GM20000 (cell line): ENCODE results near the gene MRAS.

ENCODE experiments used
- DNase-seq: peaks from one replicate; pipeline ENCODE4 v3.0.0; 2012; ENCODE audit warnings: low spot score
- TF ChIP-seq, protein P1 (sequence below): IDR thresholded peaks from 2 replicates; pipeline ENCODE4 v1.5.1; 2012; ENCODE audit warnings: mild to moderate bottlenecking, control low read depth; ENCODE audit errors: extremely low read depth, missing control alignments

MRAS gene

DNA sequence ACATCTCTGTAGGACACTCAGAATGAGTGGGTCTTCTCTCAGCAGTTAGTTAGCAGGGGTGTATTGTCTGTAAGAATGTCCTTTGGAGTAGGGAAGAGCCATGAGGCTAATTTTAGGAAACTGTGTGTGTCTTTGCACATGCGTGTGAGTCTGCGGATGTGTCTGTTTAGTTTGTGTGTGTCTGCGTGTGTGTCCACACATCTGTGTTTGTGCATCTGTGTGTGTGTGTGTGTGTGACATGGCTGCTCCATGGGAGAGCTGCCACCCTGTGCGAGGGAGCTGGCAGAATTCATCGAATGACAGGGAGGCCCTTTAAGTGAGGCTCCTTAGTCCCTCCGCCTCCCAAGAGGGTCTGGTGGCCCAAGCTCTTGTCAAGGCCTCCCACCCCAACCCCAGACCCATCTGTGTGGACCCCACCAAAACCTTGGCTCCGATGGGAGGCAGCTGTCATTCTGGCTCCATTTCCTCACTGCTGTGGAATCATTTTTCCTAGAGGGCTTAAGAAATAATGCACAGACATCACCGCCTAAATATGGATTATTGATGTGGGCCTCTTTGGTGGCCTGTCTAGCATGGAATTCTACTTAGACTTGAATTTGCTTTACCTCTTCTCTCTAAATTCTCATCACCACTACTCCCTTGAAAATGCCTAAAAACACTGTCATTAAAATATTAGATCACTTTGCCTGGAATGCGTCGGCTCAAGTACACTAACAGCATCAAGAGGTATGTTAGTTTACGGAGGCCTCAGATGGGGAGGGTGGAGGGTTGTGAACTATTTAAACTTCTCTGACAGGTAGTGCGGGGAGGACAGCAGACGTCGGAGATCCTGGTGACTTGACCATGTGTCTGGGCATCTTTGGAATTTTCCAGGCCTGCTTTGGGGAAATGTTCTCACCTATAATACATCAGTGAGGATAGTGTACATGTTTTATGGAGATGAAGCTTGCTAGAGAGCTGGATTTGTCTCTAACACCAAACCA, 95.4 kb downstream of the MRAS start:
- TF ChIP-seq, protein P1, sequence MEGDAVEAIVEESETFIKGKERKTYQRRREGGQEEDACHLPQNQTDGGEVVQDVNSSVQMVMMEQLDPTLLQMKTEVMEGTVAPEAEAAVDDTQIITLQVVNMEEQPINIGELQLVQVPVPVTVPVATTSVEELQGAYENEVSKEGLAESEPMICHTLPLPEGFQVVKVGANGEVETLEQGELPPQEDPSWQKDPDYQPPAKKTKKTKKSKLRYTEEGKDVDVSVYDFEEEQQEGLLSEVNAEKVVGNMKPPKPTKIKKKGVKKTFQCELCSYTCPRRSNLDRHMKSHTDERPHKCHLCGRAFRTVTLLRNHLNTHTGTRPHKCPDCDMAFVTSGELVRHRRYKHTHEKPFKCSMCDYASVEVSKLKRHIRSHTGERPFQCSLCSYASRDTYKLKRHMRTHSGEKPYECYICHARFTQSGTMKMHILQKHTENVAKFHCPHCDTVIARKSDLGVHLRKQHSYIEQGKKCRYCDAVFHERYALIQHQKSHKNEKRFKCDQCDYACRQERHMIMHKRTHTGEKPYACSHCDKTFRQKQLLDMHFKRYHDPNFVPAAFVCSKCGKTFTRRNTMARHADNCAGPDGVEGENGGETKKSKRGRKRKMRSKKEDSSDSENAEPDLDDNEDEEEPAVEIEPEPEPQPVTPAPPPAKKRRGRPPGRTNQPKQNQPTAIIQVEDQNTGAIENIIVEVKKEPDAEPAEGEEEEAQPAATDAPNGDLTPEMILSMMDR = no peak
- no peak for DNase-seq

DNA sequence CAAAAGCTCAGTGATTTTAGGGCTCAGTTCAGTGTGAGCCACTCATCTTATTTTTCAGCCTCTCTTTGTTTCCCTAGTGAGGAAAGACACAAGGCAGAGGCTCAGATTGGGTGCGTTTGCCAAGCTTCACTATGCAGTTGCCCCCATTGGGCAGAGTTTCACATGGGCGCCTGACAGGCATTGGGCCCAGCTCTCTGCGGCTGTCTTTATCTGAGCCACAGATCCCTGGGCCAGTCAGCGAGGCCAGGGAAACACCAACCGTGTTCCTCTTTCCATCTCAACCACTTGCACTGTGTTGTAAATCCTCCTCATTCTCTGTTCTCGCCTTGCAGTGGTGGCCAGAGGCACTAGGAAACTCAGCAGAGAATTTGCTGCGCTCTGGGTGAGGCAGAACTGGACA, 96.9 kb downstream of the MRAS start:
- no peak for DNase-seq

DNA sequence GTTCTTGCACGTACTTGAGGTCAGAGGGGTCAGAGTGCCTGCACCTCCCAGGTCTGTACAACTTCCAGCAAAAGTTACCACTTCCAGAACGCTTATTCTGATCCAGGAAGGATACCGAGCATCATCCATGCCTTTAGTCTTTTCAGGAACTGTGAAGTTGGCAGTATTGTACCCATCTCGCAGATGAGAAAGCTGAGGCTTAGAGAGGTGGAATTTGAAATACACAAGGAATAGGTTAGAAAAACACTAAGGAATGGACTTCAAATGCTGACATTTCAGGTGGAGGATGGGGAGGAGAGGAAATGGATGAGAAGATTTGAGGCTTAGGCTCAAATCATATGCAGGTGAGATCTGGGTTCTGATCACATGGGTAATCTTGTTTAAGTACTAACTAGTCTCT, 97.3 kb downstream of the MRAS start:
- TF ChIP-seq, protein P1 = no peak
- DNase-seq = no peak

More for the DNA sequence above, 96.9 kb downstream of the MRAS start:
- TF ChIP-seq, protein P1 = no peak

DNA sequence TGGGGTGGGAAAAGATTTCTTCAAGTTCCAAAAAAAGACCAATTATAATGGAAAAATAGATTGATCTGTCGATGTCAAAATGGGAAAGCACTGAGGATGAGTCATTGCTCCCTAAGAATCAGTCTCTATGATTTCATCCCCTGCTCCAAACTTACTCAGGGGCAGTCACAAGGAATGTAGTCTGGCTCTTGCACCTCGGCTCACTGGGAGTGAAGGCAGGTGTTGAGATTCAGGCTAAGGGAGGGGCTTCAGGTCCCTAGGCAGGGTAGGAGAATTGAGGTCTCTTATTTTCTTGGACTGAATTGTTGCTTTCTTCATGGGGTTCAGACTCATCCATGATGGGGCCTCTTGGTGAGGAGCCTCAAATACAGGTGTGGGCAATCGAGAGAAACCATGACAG, 100.3 kb downstream of the MRAS start:
- TF ChIP-seq, protein P1 = no peak
- no peak for DNase-seq

DNA sequence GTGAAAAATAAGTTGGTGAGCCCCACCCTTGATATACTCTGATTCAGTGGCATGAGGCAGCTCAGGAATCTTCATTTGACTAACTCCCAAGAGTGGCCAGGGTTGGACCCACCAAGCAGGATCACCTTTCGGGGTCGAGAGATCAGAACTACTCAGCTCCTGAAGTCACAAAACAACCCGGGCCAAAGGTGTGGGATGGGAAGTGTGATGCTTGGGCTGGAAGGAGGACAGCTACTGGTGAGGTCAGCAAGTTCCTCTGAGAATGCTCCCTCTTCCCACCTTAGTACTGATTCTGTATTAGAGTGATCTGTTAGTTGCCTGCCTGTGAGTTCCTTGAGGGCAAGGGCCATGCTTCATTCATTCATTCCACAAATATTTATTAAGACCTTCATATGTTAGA, 101.1 kb downstream of the MRAS start:
- no peak for DNase-seq
- TF ChIP-seq, protein P1 = no peak

DNA sequence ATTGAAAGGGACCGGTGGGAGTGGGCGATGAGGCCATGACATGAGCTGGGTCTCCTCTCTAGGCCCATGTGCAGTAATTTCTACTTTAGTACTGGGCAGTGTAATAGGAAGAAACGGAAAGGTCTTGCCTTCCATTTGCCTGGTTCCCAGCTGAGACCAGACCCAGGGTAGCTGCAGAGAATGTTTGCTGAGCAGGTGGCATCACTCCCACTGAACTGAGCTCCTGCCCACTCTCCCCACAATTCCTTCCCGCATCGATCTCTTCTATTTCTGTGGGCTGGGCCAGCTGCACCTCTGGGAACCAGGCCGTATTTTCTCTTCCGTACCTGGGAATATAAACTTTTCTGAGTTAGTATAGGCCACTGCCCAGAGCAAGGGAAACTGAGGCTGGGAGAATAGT, 101.8 kb downstream of the MRAS start:
- TF ChIP-seq, protein P1 = no peak
- no peak for DNase-seq

DNA sequence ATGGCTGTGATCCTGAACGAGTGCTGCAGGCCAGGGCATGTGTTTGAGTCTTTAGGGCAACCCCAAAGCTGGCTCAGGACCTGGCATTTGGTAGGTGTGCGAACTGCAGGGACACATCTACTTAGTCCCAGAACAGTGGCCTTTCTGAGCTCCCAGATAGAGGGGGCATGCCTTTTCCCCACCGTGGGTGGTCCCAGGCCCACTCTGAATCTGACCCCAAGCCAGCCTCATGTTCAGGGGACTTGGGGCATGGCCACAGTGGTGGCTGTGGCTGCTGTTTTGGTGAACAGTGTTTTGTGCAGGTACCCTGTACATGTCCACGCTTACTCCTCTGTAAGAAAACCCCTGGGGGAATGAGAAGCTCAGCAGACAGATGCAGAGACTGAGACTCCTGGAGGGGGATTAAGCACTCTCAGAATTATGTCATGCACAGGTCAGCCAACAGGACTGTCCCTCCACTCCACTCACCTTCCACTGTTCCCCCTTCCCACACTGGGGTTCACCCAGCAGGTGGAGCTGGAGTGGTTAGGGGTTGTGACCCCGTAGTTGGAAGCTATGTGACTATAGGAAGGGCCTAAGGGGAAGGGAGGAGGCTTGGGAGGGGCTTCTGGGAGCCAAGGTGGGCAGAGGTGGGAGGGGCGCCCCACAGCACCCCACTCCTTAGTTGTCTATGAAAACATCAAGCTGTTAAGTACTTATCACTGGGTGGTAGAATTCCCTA, 102.5 kb downstream of the MRAS start:
- TF ChIP-seq, protein P1 = no peak
- no peak for DNase-seq
